Effector memory CD4-positive, alpha-beta T cell (primary cell): ENCODE data around the gene KIF3C.

Experiments
- DNase-seq, 3 donors: peaks; one replicate each; pipeline ENCODE4 v3.0.0-alpha.2; 2020
- H3K27ac ChIP-seq: 2 replicates; pipeline ENCODE4 v1.7.0; 2013; ENCODE audit warnings: mild to moderate bottlenecking, low read length, moderate library complexity; ENCODE audit not compliant: insufficient read depth, poor library complexity, severe bottlenecking
- H3K27me3 ChIP-seq: replicated peaks from 2 replicates; pipeline ENCODE4 v1.7.0; 2013; ENCODE audit warnings: mild to moderate bottlenecking, low read length; ENCODE audit not compliant: insufficient read depth, control insufficient read depth, poor library complexity, severe bottlenecking
- H3K36me3 ChIP-seq: 2 replicates; pipeline ENCODE4 v1.7.0; 2013; ENCODE audit warnings: mild to moderate bottlenecking, low read length, moderate library complexity; ENCODE audit not compliant: control insufficient read depth, insufficient read depth
- H3K4me1 ChIP-seq: 2 replicates; pipeline ENCODE4 v1.7.0; 2013; ENCODE audit warnings: low read length, mild to moderate bottlenecking; ENCODE audit not compliant: control insufficient read depth, insufficient read depth, poor library complexity, severe bottlenecking
- H3K4me3 ChIP-seq: 2 replicates; pipeline ENCODE4 v1.7.0; 2013; ENCODE audit warnings: low read length, low read depth, mild to moderate bottlenecking; ENCODE audit not compliant: insufficient read depth, poor library complexity, severe bottlenecking
- H3K9me3 ChIP-seq: 2 replicates; pipeline ENCODE4 v1.7.0; 2013; ENCODE audit warnings: mild to moderate bottlenecking, low read length, moderate library complexity; ENCODE audit not compliant: control insufficient read depth

Gene KIF3C

DNA sequence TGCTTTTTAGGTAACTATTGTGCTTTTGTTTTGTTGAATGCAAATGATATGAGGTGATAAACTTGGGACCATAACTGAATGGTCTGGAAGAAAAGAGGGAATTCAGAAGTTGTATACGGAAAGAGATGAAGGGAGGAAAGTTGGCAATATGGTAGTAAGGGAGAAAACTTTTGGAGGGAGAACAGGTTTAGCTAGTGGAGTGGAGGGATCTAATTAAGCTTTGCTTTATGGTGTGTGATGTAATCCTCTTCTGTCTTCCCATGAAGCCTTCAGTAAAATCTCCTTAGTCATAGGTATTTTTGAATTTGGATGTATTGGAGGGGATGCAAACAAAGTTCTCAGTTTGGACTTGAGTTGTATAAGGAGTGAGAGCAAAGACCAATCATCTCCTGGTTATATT, 31.4 kb upstream of the KIF3C start:
- Histone ChIP-seq H3K4me3 (no peak overlapping the region), H3K36me3 (no peaks in the 10 kb centered on the region), H3K4me1 (no peaks in the 10 kb centered on the region), H3K9me3 (no peaks in the 10 kb centered on the region), H3K27ac (no peak overlapping the region), H3K27me3 (no peaks in the 10 kb centered on the region)
- no peak for DNase-seq

DNA sequence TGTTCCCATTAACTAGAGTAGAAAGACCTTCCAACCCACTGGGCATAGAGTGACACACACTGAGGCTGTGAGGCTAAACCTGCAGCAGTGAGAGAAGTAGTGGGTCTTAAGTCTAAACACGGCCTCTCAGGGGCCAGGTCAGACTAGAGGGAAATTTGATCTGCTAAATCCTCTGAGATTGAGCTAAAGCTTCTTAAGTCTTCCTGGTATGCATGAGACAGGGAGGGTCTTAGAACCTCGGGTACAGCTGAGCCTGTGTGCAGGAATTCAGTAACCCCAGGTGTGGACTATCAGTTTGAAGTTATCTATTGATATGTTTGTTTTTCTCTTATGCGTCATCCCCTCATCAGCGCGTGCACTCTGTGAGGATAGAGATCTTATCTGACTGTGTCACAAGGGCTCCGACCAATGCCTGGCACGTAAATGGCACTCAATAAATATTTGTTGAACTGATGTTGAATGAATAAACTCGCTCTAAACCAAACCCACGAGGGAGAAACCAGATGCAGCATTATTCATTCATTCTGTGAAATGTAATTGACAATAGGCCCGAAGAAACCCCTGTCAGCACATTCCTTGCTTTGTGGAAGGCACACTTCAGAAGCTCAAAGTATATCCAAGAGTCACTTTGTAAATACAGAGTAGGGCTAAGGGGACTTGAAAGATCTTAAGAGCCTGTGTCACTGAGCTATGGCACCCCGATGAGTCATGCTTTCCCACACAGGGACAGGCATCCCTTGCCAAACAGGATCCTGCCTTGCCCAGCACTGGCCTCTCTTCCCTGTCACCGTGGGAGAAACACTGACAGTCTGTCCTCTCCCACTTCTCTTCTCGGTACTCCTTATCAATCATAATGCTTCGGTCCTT, 29.9 kb upstream of the KIF3C start:
- Histone ChIP-seq H3K4me1 (no peaks in the 10 kb centered on the region), H3K27ac (no peak overlapping the region), H3K27me3 (no peaks in the 10 kb centered on the region), H3K36me3 (no peaks in the 10 kb centered on the region), H3K9me3 (no peaks in the 10 kb centered on the region), H3K4me3 (no peak overlapping the region)
- no peak for DNase-seq

DNA sequence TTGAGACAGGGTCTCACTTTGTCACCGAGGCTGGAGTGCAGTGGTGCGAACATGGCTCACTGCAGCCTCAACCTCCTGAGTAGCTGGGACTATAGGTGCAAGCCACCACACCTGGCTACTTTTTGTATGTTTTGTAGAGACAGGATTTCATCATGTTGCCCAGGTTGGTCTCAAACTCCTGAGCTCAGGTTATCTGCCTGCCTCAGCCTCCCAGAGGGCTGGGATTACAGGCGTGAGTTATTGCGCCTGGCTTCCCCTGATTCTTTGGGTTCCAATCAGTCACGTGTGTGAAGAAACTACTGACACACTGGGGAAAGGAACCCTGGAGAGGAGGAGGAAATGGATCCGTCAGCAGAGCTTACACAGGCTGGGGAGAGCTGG, 29.3 kb upstream of the KIF3C start:
- H3K27ac ChIP-seq: no peak overlapping the region
- DNase-seq: no peak
- H3K4me3 ChIP-seq: no peak overlapping the region
- H3K27me3 ChIP-seq: no peaks in the 10 kb centered on the region
- no peaks in the 10 kb centered on the region for H3K4me1 ChIP-seq
- no peaks in the 10 kb centered on the region for H3K36me3 ChIP-seq
- H3K9me3 ChIP-seq: no peaks in the 10 kb centered on the region

DNA sequence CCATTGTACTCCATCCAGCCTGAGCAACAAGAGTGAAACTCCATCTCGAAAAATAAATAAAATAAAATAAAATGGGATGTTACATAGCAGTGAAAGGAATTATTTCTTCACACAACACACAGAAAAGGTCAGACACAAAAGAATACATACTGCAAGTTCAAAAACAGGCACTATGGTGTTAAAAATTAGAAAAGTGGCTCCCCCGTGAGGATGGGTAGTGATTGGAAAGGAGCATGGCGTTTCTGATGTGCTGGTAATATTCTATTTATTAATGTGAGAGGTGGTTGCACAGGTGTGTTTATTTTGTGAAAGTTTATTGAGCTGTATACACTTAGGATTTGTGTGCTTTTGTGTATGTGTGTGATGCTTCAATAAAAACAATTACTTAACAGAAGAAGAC, 28.6 kb upstream of the KIF3C start:
- Histone ChIP-seq H3K4me1 (no peaks in the 10 kb centered on the region), H3K4me3 (no peak overlapping the region), H3K36me3 (no peaks in the 10 kb centered on the region), H3K9me3 (no peaks in the 10 kb centered on the region), H3K27ac (no peak overlapping the region), H3K27me3 (no peaks in the 10 kb centered on the region)
- no peak for DNase-seq

DNA sequence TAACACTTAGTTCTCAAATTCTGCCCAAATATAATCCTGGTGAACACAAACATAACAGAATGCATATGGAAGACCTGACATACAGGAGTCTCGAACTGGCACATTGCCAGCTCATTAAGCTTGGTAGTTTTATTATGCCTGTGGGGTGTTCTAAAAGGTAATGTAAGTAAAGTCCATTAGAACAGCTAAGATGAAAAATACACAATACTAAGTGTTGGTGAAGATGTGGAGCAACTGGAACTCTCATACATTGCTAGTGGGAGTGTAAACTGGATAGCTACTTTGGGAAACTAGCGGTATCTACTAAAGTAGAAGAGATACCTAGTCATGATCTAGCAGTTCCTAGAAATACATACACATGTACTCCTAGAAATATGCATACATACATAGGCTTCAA, 27.3 kb upstream of the KIF3C start:
- Histone ChIP-seq H3K4me1 (no peaks in the 10 kb centered on the region), H3K36me3 (no peaks in the 10 kb centered on the region), H3K27me3 (no peaks in the 10 kb centered on the region), H3K9me3 (no peaks in the 10 kb centered on the region), H3K4me3 (no peak overlapping the region), H3K27ac (no peak overlapping the region)
- DNase-seq: no peak

DNA sequence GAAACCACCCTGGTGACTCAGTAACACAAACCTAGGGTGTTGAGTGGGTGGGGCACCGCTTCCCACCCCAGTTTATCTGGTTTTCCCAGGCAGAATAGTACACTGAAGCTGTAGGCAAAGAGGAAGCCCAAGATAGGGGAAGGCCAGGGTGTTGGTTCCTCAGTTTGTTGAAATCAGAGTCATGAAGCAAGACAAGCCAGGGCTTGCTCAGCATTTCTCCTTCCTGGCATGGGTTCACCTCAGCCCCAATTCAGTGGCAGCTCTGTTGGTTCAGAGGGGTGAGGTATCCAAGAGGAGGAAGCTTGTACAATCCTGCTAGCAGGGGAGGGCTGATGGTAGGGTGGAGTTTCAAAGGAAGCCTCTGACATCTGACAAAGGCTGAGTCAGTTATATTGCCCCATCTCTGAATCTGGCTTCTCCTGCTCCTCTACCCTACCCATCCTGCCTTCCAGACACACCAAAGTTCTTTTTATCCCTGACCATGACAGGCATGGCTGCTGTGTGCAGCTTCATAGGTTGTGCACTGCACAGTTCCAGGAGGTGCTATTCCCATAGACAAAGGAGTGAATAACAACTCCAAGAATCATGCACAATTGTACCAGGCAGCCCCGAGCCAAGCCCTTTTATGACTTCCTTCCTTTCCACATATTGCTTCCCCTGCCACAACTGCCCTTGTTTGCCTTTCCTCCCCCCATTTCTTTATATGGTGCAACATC, 26.7 kb upstream of the KIF3C start:
- Histone ChIP-seq H3K4me3 (no peak overlapping the region), H3K9me3 (no peaks in the 10 kb centered on the region), H3K36me3 (no peaks in the 10 kb centered on the region), H3K27me3 (no peaks in the 10 kb centered on the region), H3K4me1 (no peaks in the 10 kb centered on the region), H3K27ac (no peak overlapping the region)
- no peak for DNase-seq

DNA sequence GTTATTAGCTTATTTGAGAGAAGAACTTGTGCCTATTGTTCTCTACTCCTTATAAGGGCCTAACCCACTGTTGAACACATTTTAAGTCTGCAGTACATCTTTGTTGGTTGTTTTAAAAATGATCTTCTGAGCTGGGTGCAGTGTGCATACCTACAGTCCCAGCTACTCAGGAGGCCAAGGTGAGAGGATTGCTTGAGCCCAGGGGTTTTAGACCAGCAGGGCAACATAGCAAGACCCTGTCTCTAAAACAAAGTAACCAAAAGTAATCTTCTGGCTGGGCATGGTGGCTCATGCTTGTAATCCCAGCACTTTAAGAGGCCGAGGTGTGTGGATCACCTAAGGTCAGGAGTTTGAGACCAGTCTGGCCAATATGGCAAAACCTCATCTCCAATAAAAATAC, 25.8 kb upstream of the KIF3C start:
- Histone ChIP-seq H3K4me1 (no peaks in the 10 kb centered on the region), H3K4me3 (no peak overlapping the region), H3K9me3 (no peaks in the 10 kb centered on the region), H3K27me3 (no peaks in the 10 kb centered on the region), H3K27ac (no peak overlapping the region), H3K36me3 (no peaks in the 10 kb centered on the region)
- no peak for DNase-seq

DNA sequence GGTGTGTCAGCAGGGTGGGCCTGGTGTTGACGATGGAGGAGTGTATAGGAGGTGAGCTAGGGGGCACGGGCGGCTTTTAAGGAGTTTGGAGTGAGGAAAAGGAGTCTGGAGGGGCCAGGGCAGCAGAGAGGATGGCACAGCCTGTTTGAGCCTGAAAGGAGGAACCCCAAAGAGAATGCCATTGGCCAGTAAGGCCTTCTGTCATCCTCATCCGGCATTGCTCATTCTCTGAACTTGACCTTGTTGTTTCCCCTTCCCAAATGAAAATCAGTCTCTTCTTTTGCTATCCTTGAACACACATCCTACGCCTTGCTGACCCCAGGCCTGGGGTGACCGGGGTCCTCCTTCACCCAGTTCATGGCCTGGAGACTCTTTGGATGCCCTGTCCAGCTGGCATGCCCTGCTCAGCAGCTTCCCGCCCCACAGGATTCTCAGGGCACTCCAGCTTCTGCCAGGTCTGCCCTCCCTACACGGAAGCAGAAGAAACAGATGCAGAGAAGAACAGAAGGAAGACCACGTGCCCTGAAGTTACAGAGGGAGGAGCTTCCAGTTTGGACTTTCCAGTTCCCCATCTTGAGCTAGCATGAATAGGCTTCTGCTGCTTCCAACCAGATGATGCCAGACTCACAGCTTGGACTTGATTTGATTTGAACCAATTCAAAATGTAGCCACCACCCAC, 20.5 kb upstream of the KIF3C start:
- Histone ChIP-seq H3K27me3 (no peaks in the 10 kb centered on the region), H3K4me3 (no peak overlapping the region), H3K36me3 (no peaks in the 10 kb centered on the region), H3K4me1 (no peaks in the 10 kb centered on the region), H3K9me3 (no peaks in the 10 kb centered on the region), H3K27ac (no peak overlapping the region)
- DNase-seq: no peak

DNA sequence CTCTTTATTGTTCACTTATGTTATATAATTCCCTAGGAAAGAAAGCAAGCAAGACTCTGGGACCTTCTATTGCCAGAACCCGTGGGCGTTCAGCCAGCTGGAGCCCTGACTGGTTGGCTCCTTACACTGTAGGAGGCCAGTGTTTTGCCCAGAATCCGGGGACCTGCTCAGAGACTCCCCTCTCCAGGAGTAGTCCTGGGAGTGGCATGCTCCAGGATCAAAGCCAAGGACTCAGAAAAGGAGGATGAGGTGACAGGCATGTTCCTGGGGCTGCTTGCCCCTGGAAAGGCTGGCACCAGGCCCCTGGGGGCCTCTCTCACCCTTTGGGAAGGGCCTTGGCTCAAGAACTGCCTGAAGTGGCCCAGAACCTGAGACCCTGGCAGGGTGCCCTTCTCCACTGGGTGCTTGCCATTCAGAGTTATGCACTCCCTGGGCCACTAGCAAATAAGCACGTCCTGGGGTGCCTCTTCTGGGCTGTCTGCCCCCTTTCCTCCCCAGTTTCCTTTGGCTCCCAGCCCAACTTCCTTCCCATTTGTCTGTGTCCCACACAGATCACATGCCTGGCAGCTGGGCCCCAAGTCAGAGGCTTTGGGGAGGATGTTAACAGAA, 19.6 kb upstream of the KIF3C start:
- Histone ChIP-seq H3K36me3 (no peaks in the 10 kb centered on the region), H3K27ac (no peak overlapping the region), H3K27me3 (no peaks in the 10 kb centered on the region), H3K4me3 (no peak overlapping the region), H3K9me3 (no peaks in the 10 kb centered on the region), H3K4me1 (no peaks in the 10 kb centered on the region)
- DNase-seq: no peak
